Glutamatergic neuron (in vitro differentiated cells): ENCODE results near the gene NT5DC4. TPM values are rescaled to one million over a fixed set of nuclear protein-coding genes. Genes with fewer than 3 reads are reported as not detected.

Experiments used
- DNase-seq: peaks from one replicate; pipeline ENCODE4 v3.0.0; 2022
- H3K27ac Mint-ChIP-seq: one replicate; pipeline ENCODE4 v1.8.0; 2020; ENCODE audit warnings: mild to moderate bottlenecking, mixed read lengths, inconsistent platforms; ENCODE audit not compliant: unreplicated experiment
- H3K27me3 Mint-ChIP-seq: one replicate; pipeline ENCODE4 v1.8.0; 2020; ENCODE audit warnings: mild to moderate bottlenecking, moderate library complexity, mixed read lengths, inconsistent platforms; ENCODE audit not compliant: unreplicated experiment
- H3K36me3 Mint-ChIP-seq: one replicate; pipeline ENCODE4 v1.8.0; 2020; ENCODE audit warnings: mild to moderate bottlenecking, mixed read lengths, inconsistent platforms; ENCODE audit not compliant: unreplicated experiment
- H3K4me1 Mint-ChIP-seq: one replicate; pipeline ENCODE4 v1.8.0; 2020; ENCODE audit warnings: mild to moderate bottlenecking, low read depth, mixed read lengths, inconsistent platforms; ENCODE audit not compliant: unreplicated experiment
- H3K4me3 Mint-ChIP-seq: one replicate; pipeline ENCODE4 v1.8.0; 2020; ENCODE audit warnings: mild to moderate bottlenecking, mixed read lengths, inconsistent platforms; ENCODE audit not compliant: unreplicated experiment
- H3K9me3 Mint-ChIP-seq: one replicate; pipeline ENCODE4 v1.8.0; 2020; ENCODE audit warnings: mild to moderate bottlenecking, moderate library complexity, mixed read lengths, inconsistent platforms; ENCODE audit not compliant: unreplicated experiment
- CTCF ChIP-seq: fragments of 200-600 bp; sonication (generic); IDR thresholded peaks from one replicate; pipeline ENCODE4 v1.5.0; 2021; ENCODE audit not compliant: partially characterized antibody, unreplicated experiment
- total RNA-seq: library from RNA; stranded (reverse); fragmentation: NEBNext Ultra II Directional; extraction: Animal tissue kit (Norgen Biotek cat#: 25700); gene quantifications from one replicate; pipeline ENCODE4 v1.2.1, GENCODE V29; 2021; ENCODE audit not compliant: unreplicated experiment

NT5DC4 gene
- total RNA-seq, 1 donor from 2014 or later: not detected

DNA sequence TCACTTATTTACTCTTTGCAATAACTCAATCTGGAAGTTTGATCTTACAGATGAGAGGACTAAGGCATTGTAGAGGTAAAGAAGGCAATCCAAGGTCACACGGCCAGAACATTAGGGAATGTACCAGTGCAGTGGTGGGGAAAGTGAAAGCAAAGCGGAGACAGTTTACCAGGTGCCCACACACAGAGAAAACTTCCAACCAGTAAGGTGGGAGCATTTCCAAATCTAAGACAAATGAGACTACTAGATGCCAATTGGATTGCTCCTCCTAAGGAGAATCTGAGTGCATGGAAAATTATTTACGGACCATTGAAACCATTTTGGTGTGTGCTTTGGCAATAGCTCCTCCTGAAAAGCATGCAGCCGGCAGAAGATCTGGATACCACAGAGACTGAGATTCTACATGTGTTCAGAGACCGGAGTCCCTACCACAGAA lies 40.1 kb upstream of the NT5DC4 start:
- TF ChIP-seq CTCF: no peak
- DNase-seq: no peak
- Mint-ChIP-seq H3K4me3 (no peak overlapping the region), H3K9me3 (no peaks in the 10 kb centered on the region), H3K36me3 (no peaks in the 10 kb centered on the region), H3K4me1 (no peaks in the 10 kb centered on the region), H3K27ac (no peak overlapping the region), H3K27me3 (peaks cover 2% of the 10 kb centered on the region)

- no peaks in the 10 kb centered on the region for H3K4me1 Mint-ChIP-seq
- H3K27me3 Mint-ChIP-seq: peaks cover 2% of the 10 kb centered on the region
- no peak for TF ChIP-seq CTCF
- no peaks in the 10 kb centered on the region for H3K9me3 Mint-ChIP-seq
- no peak overlapping the region for H3K27ac Mint-ChIP-seq
- H3K36me3 Mint-ChIP-seq: no peaks in the 10 kb centered on the region
- no peak for DNase-seq
- no peak overlapping the region for H3K4me3 Mint-ChIP-seq
These were observed 38.7 kb upstream of the NT5DC4 start for GRCh38 chr2:112682101-112682500.

GRCh38 chr2:112683550-112684414 lies 37.0 kb upstream of the NT5DC4 start:
- Mint-ChIP-seq H3K4me1 (no peaks in the 10 kb centered on the region), H3K27ac (no peak overlapping the region), H3K36me3 (no peaks in the 10 kb centered on the region), H3K27me3 (peaks cover 2% of the 10 kb centered on the region), H3K9me3 (no peaks in the 10 kb centered on the region), H3K4me3 (no peak overlapping the region)
- TF ChIP-seq CTCF: no peak
- DNase-seq: no peak

DNA sequence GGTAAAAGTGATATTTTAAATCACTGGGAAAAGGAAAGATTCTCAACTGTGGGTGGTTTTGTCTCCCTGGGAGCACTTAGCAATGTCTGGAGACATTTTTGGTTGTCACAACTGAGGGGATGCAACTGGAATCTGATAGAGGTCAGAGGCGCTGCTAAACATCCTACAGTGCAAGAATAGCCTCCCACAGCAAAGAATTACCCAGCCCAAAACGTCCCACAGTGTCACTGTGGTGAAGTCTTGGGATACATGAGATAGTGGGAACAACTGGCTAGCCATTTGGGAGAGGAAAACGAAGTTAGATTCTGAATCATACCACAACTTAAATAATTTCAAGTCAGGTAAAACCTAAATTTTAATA lies 36.4 kb upstream of the NT5DC4 start:
- TF ChIP-seq CTCF: no peak

GRCh38 chr2:112685271-112685884 lies 35.4 kb upstream of the NT5DC4 start:
- H3K4me1 Mint-ChIP-seq: no peaks in the 10 kb centered on the region
- no peaks in the 10 kb centered on the region for H3K36me3 Mint-ChIP-seq
- TF ChIP-seq CTCF: peak; percentile 52
- no peak for DNase-seq
- H3K27ac Mint-ChIP-seq: no peak overlapping the region
- H3K9me3 Mint-ChIP-seq: no peaks in the 10 kb centered on the region
- H3K27me3 Mint-ChIP-seq: no peaks in the 10 kb centered on the region
- H3K4me3 Mint-ChIP-seq: no peak overlapping the region

More for the DNA sequence above, 36.4 kb upstream of the NT5DC4 start:
- H3K27ac Mint-ChIP-seq: no peak overlapping the region
- H3K4me1 Mint-ChIP-seq: no peaks in the 10 kb centered on the region
- no peaks in the 10 kb centered on the region for H3K9me3 Mint-ChIP-seq
- DNase-seq: no peak
- no peak overlapping the region for H3K4me3 Mint-ChIP-seq
- no peaks in the 10 kb centered on the region for H3K36me3 Mint-ChIP-seq
- H3K27me3 Mint-ChIP-seq: peaks cover under 1% of the 10 kb centered on the region
